Activated CD8-positive, alpha-beta T cell treated with anti-CD3 and anti-CD28 coated beads for 36 hours (primary cell): ENCODE results near the gene ERAS. TPM values are rescaled to one million over a fixed set of nuclear protein-coding genes. Genes with fewer than 3 reads are reported as not detected.
A peak's percentile ranks its signal among the peaks of the same experiment; 100 is the strongest.

Source experiments
- ATAC-seq: fragments of 200-7000 bp; cut with Tn5 transposase; one replicate; pipeline ENCODE4 v1.10.0; 2021; ENCODE audit warnings: mild to moderate bottlenecking, moderate library complexity
- CTCF ChIA-PET: fragments of 350-600 bp; sonication (Branson Sonifier 250); formaldehyde crosslinking; loops from one replicate; lab custom pipeline; 2021; ENCODE audit warnings: antibody characterized with exemption; lab: Charles Lee
- POLR2A ChIA-PET: fragments of 350-600 bp; sonication (Branson Sonifier 250); formaldehyde crosslinking; loops from one replicate; lab custom pipeline; 2021; ENCODE audit warnings: antibody characterized with exemption; lab: Charles Lee
- DNase-seq: peaks from one replicate; pipeline ENCODE4 v3.0.0-alpha.2; 2020
- H3K27ac Mint-ChIP-seq: one replicate; pipeline ENCODE4 v1.8.0; 2021; ENCODE audit warnings: mild to moderate bottlenecking, mixed read lengths
- H3K27me3 Mint-ChIP-seq: one replicate; pipeline ENCODE4 v1.8.0; 2021; ENCODE audit warnings: mixed read lengths
- H3K36me3 Mint-ChIP-seq: one replicate; pipeline ENCODE4 v1.8.0; 2021; ENCODE audit warnings: low read depth, mixed read lengths
- H3K4me1 Mint-ChIP-seq: one replicate; pipeline ENCODE4 v1.8.0; 2021; ENCODE audit warnings: low read depth, mixed read lengths
- H3K4me3 Mint-ChIP-seq: one replicate; pipeline ENCODE4 v1.8.0; 2021; ENCODE audit warnings: mild to moderate bottlenecking, moderate library complexity, mixed read lengths
- H3K9me3 Mint-ChIP-seq: one replicate; pipeline ENCODE4 v1.8.0; 2021; ENCODE audit warnings: mixed read lengths
- intact Hi-C: fragments of 100-400 bp; cut with micrococcal nuclease; formaldehyde crosslinking; loops from one replicate; pipeline ENCODE4 v1.10.0; 2022
- total RNA-seq, 2 experiments: library from RNA; stranded (reverse); gene quantifications; one replicate each; pipeline ENCODE4 v1.2.3, GENCODE V29; 2021
- TF ChIP-seq, protein P1 (sequence below): fragments of 200-600 bp; IDR thresholded peaks from one replicate; pipeline ENCODE4 v1.8.0; 2022; ENCODE audit warnings: antibody characterized with exemption, mild to moderate bottlenecking

The ERAS gene
- total RNA-seq, 2 experiments from 2014 or later, result not detected

DNA sequence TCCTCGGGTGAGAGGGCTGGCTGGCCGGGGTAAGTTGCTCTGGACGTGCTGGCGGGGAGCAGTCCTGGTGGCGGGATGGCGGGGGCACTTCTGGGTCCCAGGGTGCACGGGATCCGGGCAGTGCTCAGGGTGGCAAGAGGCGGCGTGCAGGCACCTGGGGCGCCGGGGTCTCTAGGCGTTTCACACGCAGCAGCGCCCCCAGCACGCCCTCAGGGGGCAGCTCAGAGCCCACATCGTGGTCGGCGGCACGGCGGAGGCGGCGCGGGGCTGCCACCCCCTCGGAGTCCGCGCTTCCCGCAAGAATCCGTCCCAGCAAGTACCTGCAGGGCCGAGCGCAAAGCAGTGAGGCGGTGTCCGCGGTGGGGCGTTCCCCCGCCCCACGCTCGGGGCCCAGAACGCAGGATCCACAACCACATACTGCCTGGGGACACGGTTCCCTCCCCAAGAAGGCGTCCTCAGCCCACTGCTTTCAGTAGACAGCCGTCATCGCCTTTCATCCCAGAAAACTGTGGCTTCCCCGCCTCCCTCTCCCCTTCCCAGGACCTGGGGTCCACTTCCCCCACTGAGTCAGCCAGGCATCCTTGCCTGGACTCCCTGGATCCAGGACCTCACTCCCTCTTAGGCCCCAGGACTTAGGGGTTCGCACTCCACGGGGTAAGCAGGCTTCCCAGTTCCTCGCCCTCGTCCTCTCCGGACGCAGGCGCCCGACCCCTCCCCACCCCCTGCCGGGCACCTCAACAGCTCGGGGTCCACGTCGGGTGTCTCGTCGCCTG lies 5.0 kb downstream of the ERAS start:
- intact Hi-C loops, result no loop called here
- no peak overlapping the region for H3K4me3 Mint-ChIP-seq
- ATAC-seq (no peak), DNase-seq (no peak)
- H3K36me3 Mint-ChIP-seq, result peaks cover 4% of the 10 kb centered on the region
- peaks cover 16% of the 10 kb centered on the region for H3K4me1 Mint-ChIP-seq
- CTCF ChIA-PET, result no interaction called here
- TF ChIP-seq, protein P1, sequence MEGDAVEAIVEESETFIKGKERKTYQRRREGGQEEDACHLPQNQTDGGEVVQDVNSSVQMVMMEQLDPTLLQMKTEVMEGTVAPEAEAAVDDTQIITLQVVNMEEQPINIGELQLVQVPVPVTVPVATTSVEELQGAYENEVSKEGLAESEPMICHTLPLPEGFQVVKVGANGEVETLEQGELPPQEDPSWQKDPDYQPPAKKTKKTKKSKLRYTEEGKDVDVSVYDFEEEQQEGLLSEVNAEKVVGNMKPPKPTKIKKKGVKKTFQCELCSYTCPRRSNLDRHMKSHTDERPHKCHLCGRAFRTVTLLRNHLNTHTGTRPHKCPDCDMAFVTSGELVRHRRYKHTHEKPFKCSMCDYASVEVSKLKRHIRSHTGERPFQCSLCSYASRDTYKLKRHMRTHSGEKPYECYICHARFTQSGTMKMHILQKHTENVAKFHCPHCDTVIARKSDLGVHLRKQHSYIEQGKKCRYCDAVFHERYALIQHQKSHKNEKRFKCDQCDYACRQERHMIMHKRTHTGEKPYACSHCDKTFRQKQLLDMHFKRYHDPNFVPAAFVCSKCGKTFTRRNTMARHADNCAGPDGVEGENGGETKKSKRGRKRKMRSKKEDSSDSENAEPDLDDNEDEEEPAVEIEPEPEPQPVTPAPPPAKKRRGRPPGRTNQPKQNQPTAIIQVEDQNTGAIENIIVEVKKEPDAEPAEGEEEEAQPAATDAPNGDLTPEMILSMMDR, result no peak
- no peak overlapping the region for H3K27ac Mint-ChIP-seq
- H3K9me3 Mint-ChIP-seq, result no peaks in the 10 kb centered on the region
- H3K27me3 Mint-ChIP-seq, result peaks cover 48% of the 10 kb centered on the region
- POLR2A ChIA-PET, result no interaction called here

- Mint-ChIP-seq H3K27ac (no peak overlapping the region), H3K27me3 (peaks cover 48% of the 10 kb centered on the region), H3K36me3 (peaks cover 4% of the 10 kb centered on the region), H3K4me1 (peaks cover 16% of the 10 kb centered on the region), H3K9me3 (no peaks in the 10 kb centered on the region), H3K4me3 (no peak overlapping the region)
- ATAC-seq, result no peak
- POLR2A ChIA-PET, result no interaction called here
- CTCF ChIA-PET, result no interaction called here
- TF ChIP-seq, protein P1, result no peak
- intact Hi-C loops, result no loop called here
- DNase-seq, result no peak
These were observed 5.6 kb downstream of the ERAS start for GRCh38 chrX:48831909-48832291.

GRCh38 chrX:48833542-48834138 lies 7.3 kb downstream of the ERAS start:
- H3K4me3 Mint-ChIP-seq, result no peak overlapping the region
- DNase-seq (no peak), ATAC-seq (no peak)
- POLR2A ChIA-PET, result interaction anchor here (1.0 kb wide), 1 partner anchor 30 kb away, joined by 3 read pairs; no protein-coding TSS in a partner anchor
- no peaks in the 10 kb centered on the region for H3K36me3 Mint-ChIP-seq
- no peak overlapping the region for H3K27ac Mint-ChIP-seq
- CTCF ChIA-PET, result no interaction called here
- intact Hi-C loops, result no loop called here
- H3K27me3 Mint-ChIP-seq, result peaks cover 37% of the 10 kb centered on the region
- peaks cover 12% of the 10 kb centered on the region for H3K4me1 Mint-ChIP-seq
- no peaks in the 10 kb centered on the region for H3K9me3 Mint-ChIP-seq
- TF ChIP-seq, protein P1, result no peak

GRCh38 chrX:48834383-48834709 lies 8.0 kb downstream of the ERAS start:
- Mint-ChIP-seq H3K4me3 (peak overlapping the region; percentile 77), H3K4me1 (peaks cover 12% of the 10 kb centered on the region), H3K9me3 (no peaks in the 10 kb centered on the region), H3K27ac (no peak overlapping the region), H3K36me3 (no peaks in the 10 kb centered on the region), H3K27me3 (peaks cover 37% of the 10 kb centered on the region)
- intact Hi-C loops, result no loop called here
- POLR2A ChIA-PET, result interaction anchor here (1.0 kb wide), 1 partner anchor 29 kb away, joined by 3 read pairs; no protein-coding TSS in a partner anchor
- TF ChIP-seq, protein P1, result no peak
- CTCF ChIA-PET, result no interaction called here
- ATAC-seq (peak; percentile 41), DNase-seq (peak; percentile 11)
